ENCODE data around the gene MYO1H.

Gene MYO1H

DNA sequence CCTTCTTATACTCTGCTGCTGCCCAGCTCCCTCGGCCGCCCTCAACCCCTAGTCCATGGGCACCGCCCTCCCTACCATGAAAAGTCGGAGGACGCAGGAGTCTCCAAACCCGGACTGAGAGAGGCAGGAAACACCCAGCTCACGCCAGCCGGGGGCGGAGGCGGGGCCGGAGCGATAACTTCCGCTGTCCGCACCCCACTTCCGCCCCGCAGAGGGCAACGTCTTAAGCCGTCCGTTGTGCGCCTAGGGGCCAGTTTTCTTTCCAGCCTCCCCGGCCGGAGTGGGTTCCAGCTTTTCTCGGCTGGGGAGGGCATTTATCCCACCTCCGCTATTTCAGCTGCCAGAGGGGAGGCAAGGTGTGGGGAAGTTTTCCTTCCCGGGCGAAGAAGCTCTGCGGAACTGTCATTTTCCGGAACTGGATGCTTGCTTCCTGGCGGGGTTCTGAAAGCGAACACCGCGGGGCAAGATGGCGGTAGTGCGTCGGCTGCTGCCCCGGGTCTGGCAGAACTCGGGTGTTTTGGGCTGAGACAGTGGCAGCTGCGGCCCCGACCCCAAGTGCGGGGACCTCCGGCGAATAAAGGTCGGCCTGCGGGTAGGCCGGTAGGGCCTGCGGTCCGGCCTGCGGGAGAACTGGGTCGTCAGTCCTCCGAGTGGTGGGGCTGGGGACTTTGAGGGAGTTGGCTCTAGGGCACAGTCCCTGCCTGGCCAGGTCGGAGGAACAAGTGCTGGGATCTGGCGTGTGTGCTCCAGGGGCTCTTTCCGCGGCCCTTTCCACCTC is 129.7 kb downstream of the MYO1H start, which contains the start of the genes KCTD10 and UBE3B:
Gene KCTD10, minus strand, starts transcription at position 116 of the 778 bp plus-strand sequence. Its CDS starts 38 bp downstream, at position 78.
Gene UBE3B, plus strand, starts transcription at position 450 of the 778 bp plus-strand sequence. CDS start 5,918 bp downstream, outside the sequence.
- Mint-ChIP-seq H3K4me1 (peaks cover 41% of the 10 kb centered on the region), H3K27me3 (no peaks in the 10 kb centered on the region), H3K27ac (peak within 1 kb of the TSS; percentile 98), H3K9me3 (no peaks in the 10 kb centered on the region), H3K4me3 (peak within 1 kb of the TSS; percentile 98), H3K36me3 (no peaks in the 10 kb centered on the region)
- peak; percentile 98 for ATAC-seq

- Mint-ChIP-seq H3K27me3 (no peaks in the 10 kb centered on the region), H3K27ac (peak overlapping the region; percentile 98), H3K4me3 (peak overlapping the region; percentile 98), H3K9me3 (no peaks in the 10 kb centered on the region), H3K36me3 (no peaks in the 10 kb centered on the region), H3K4me1 (peaks cover 39% of the 10 kb centered on the region)
- no peak for ATAC-seq
These were observed 130.2 kb downstream of the MYO1H start for GRCh38 chr12:109477963-109478315.

GRCh38 chr12:109479761-109480160 is 132.1 kb downstream of the MYO1H start:
- Mint-ChIP-seq H3K9me3 (no peaks in the 10 kb centered on the region), H3K36me3 (peaks cover 9% of the 10 kb centered on the region), H3K27ac (no peak overlapping the region), H3K4me3 (no peak overlapping the region), H3K27me3 (no peaks in the 10 kb centered on the region), H3K4me1 (peaks cover 30% of the 10 kb centered on the region)
- no peak for ATAC-seq

DNA sequence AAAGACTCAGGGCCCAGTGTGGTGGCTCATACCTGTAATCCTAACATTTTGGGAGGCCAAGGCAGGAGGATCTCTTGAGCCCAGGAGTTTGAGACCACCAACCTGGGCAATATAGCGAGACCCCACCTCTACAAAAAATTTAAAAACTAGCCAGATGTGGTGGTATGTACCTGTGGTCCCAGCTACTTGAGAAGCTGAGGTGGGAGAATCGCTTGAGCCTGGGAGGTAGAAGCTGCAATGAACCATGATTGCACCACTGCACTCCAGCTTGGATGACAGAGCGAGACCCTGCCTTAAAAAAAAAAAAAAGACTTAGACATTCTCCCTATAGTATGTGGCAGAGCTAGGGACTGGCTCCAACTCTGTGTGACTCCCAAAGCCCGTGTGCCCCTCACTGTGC is 132.7 kb downstream of the MYO1H start:
- Mint-ChIP-seq H3K27me3 (no peaks in the 10 kb centered on the region), H3K4me1 (peaks cover 29% of the 10 kb centered on the region), H3K27ac (no peak overlapping the region), H3K36me3 (peaks cover 15% of the 10 kb centered on the region), H3K9me3 (no peaks in the 10 kb centered on the region), H3K4me3 (no peak overlapping the region)
- ATAC-seq = no peak

- H3K27me3 Mint-ChIP-seq = no peaks in the 10 kb centered on the region
- ATAC-seq = no peak
- H3K9me3 Mint-ChIP-seq = no peaks in the 10 kb centered on the region
- H3K27ac Mint-ChIP-seq = no peak overlapping the region
- H3K4me3 Mint-ChIP-seq = no peak overlapping the region
- peaks cover 21% of the 10 kb centered on the region for H3K36me3 Mint-ChIP-seq
- peaks cover 16% of the 10 kb centered on the region for H3K4me1 Mint-ChIP-seq
These were observed 134.2 kb downstream of the MYO1H start for GRCh38 chr12:109481863-109482262.

GRCh38 chr12:109482491-109482890 is 134.8 kb downstream of the MYO1H start:
- ATAC-seq = no peak
- no peaks in the 10 kb centered on the region for H3K9me3 Mint-ChIP-seq
- no peaks in the 10 kb centered on the region for H3K27me3 Mint-ChIP-seq
- no peak overlapping the region for H3K4me3 Mint-ChIP-seq
- H3K27ac Mint-ChIP-seq = no peak overlapping the region
- peaks cover 21% of the 10 kb centered on the region for H3K36me3 Mint-ChIP-seq
- peaks cover 11% of the 10 kb centered on the region for H3K4me1 Mint-ChIP-seq

GRCh38 chr12:109482894-109483293 is 135.2 kb downstream of the MYO1H start:
- peaks cover 24% of the 10 kb centered on the region for H3K36me3 Mint-ChIP-seq
- H3K4me3 Mint-ChIP-seq = no peak overlapping the region
- no peak overlapping the region for H3K27ac Mint-ChIP-seq
- ATAC-seq = no peak
- peaks cover 11% of the 10 kb centered on the region for H3K4me1 Mint-ChIP-seq
- no peaks in the 10 kb centered on the region for H3K9me3 Mint-ChIP-seq
- H3K27me3 Mint-ChIP-seq = no peaks in the 10 kb centered on the region

- H3K9me3 Mint-ChIP-seq = no peaks in the 10 kb centered on the region
- H3K36me3 Mint-ChIP-seq = peaks cover 28% of the 10 kb centered on the region
- H3K4me3 Mint-ChIP-seq = no peak overlapping the region
These were observed 135.6 kb downstream of the MYO1H start for GRCh38 chr12:109483346-109483745.

GRCh38 chr12:109485201-109485600 is 137.5 kb downstream of the MYO1H start:
- no peak overlapping the region for H3K27ac Mint-ChIP-seq
- peaks cover 45% of the 10 kb centered on the region for H3K36me3 Mint-ChIP-seq
- no peak for ATAC-seq
- no peaks in the 10 kb centered on the region for H3K9me3 Mint-ChIP-seq
- no peak overlapping the region for H3K4me3 Mint-ChIP-seq
- no peaks in the 10 kb centered on the region for H3K27me3 Mint-ChIP-seq
- H3K4me1 Mint-ChIP-seq = no peaks in the 10 kb centered on the region

More at GRCh38 chr12:109483346-109483745, 135.6 kb downstream of the MYO1H start:
- H3K4me1 Mint-ChIP-seq = peaks cover 11% of the 10 kb centered on the region
- ATAC-seq = no peak
- H3K27ac Mint-ChIP-seq = no peak overlapping the region
- H3K27me3 Mint-ChIP-seq = no peaks in the 10 kb centered on the region

- no peaks in the 10 kb centered on the region for H3K4me1 Mint-ChIP-seq
- H3K9me3 Mint-ChIP-seq = no peaks in the 10 kb centered on the region
- no peak for ATAC-seq
- no peak overlapping the region for H3K4me3 Mint-ChIP-seq
- no peak overlapping the region for H3K27ac Mint-ChIP-seq
- no peaks in the 10 kb centered on the region for H3K27me3 Mint-ChIP-seq
- peaks cover 53% of the 10 kb centered on the region for H3K36me3 Mint-ChIP-seq
These were observed 139.7 kb downstream of the MYO1H start for GRCh38 chr12:109487181-109488050.

DNA sequence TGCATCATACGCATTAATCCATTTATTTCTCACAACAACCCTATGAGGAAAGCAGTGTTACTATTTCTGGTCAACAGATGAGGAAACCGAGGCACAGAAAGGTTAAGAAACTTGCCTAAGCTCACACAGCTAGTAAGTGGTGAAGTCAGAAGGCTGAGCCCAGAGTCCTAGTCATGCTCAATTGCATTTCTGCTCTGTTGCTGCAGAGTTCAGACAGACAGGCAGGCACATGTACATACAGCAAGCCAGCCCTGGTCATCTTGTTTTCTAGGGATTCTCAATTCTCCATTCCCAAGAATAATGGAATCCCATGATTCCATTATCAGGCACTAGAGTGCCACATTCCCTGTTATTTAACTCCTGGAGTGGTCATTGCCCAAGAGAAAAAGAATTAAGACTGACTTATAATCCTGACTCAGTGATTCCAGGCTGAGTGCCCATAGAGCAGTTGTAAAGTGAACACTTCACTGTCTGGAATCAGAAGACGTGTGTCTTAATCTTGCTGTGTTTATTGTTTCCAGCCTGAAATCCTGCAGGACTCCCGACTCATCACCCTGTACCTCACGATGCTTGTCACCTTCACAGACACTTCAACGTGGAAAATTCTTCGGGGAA is 140.5 kb downstream of the MYO1H start:
- Mint-ChIP-seq H3K36me3 (peaks cover 55% of the 10 kb centered on the region), H3K9me3 (no peaks in the 10 kb centered on the region), H3K4me3 (no peak overlapping the region), H3K4me1 (no peaks in the 10 kb centered on the region), H3K27ac (no peak overlapping the region), H3K27me3 (no peaks in the 10 kb centered on the region)
- no peak for ATAC-seq

- ATAC-seq = no peak
- H3K9me3 Mint-ChIP-seq = no peaks in the 10 kb centered on the region
- H3K36me3 Mint-ChIP-seq = peaks cover 58% of the 10 kb centered on the region
- no peak overlapping the region for H3K27ac Mint-ChIP-seq
- H3K27me3 Mint-ChIP-seq = no peaks in the 10 kb centered on the region
- no peaks in the 10 kb centered on the region for H3K4me1 Mint-ChIP-seq
- no peak overlapping the region for H3K4me3 Mint-ChIP-seq
These were observed 141.6 kb downstream of the MYO1H start for GRCh38 chr12:109489016-109489954.

GRCh38 chr12:109489955-109490565 is 142.4 kb downstream of the MYO1H start:
- no peaks in the 10 kb centered on the region for H3K9me3 Mint-ChIP-seq
- H3K27ac Mint-ChIP-seq = no peak overlapping the region
- peaks cover 60% of the 10 kb centered on the region for H3K36me3 Mint-ChIP-seq
- no peak for ATAC-seq
- no peak overlapping the region for H3K4me3 Mint-ChIP-seq
- H3K4me1 Mint-ChIP-seq = no peaks in the 10 kb centered on the region
- no peaks in the 10 kb centered on the region for H3K27me3 Mint-ChIP-seq

DNA sequence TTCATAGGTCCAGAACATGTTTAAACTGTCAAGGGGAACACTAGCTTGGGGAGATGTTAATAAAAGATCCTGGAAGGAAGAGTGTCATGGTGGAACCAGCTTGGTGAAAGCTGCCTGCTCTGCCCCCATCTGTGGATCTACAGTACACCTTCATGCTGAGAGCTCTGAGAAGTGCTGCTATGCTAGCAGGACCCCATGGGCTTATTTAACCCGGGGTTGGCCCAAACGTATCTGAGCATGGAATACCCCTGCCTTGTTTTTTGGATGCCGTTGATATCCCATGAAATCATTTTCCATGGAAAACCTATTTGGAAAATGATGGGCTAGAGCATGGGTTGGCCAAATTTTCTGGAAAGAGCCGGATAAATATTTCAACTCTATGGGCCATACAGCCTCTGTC is 144.0 kb downstream of the MYO1H start:
- H3K4me3 Mint-ChIP-seq = no peak overlapping the region
- no peaks in the 10 kb centered on the region for H3K27me3 Mint-ChIP-seq
- H3K4me1 Mint-ChIP-seq = no peaks in the 10 kb centered on the region
- H3K27ac Mint-ChIP-seq = no peak overlapping the region
- H3K36me3 Mint-ChIP-seq = peaks cover 65% of the 10 kb centered on the region
- ATAC-seq = no peak
- H3K9me3 Mint-ChIP-seq = no peaks in the 10 kb centered on the region

Data from stimulated activated memory B cell treated with anti-CD40 and anti-IgM and Interleukin-4, amounts not matched to agents 10 μg/mL and 1 μg/mL and 100 μg/mL, for 72 hours (primary cell).